CD1c-positive myeloid dendritic cell (primary cell): ENCODE results near the gene UMOD.

Experiments used
- DNase-seq: peaks from one replicate; pipeline ENCODE4 v3.0.0-alpha.2; 2016; ENCODE audit errors: extremely low spot score

The UMOD gene

GRCh38 chr16:20302389-20302788, 50.1 kb downstream of the UMOD start:
- no peak for DNase-seq

GRCh38 chr16:20301840-20302239, 50.7 kb downstream of the UMOD start:
- no peak for DNase-seq

GRCh38 chr16:20300312-20301097, 52.0 kb downstream of the UMOD start:
- peak; percentile 58 for DNase-seq

DNA sequence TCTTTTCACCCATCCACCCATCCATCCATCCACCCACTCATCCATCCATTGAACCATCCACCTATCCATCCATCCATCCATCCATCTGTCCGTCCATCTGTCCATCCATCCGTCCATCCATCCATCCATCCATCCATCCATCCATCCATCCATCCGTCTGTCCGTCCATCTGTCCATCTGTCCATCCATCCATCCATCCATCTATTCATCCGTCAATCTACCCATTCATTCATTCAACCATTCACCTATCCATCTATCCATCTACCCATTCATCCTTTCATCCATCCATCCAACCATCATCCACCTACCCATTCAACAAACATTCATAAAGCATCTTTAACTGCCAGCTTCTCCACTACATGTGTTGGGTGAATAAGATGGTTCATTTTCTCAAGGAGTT, 54.1 kb downstream of the UMOD start:
- DNase-seq, result no peak

GRCh38 chr16:20291208-20292206, 61.0 kb downstream of the UMOD start:
- no peak for DNase-seq

DNA sequence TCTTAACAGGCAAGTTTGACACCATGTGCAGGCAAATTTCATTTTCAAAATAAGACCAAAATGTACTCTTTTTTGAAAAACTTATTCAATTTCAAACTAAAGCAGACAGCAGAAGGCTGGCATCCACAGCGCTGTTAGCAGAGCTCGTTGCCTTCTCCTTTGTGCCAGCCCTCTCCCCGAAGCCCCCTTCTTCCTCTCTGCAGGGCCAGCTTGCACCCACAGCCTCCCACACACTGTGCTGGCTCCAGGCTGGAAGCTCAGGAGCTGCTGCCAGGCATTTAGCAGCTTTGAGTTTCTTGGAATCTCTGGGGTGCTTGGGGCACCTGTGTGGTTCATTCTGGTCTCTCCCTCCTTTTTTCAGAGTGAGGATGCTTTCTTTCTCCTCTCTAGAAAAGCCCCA, 62.9 kb downstream of the UMOD start:
- DNase-seq, result no peak

- DNase-seq, result no peak
Measured at GRCh38 chr16:20285993-20286499, 66.5 kb downstream of the UMOD start.
